M059J (cell line): ENCODE data around the gene ERVW-1. TPM values are rescaled to one million over a fixed set of nuclear protein-coding genes. Genes with fewer than 3 reads are reported as not detected.
A peak's percentile ranks its signal among the peaks of the same experiment; 100 is the strongest.
"Not testable (repeated sequence)": the region's sequence is repeated elsewhere in the genome, so short reads cannot be mapped to it uniquely, and the experiment has no call there.

Experiments
- DNase-seq: peaks from one replicate; pipeline ENCODE4 v3.0.0-alpha.2; 2012; ENCODE audit warnings: low read depth
- total RNA-seq: library from RNA; depleted of rRNA; stranded (reverse); fragments of >200 nt; shearing (Covaris generic); gene quantifications from 2 replicates; pipeline ENCODE4 v1.2.3, GENCODE V29; 2014; rRNA removed

The ERVW-1 gene
- 0.02 TPM in 1 of 2 replicates, not detected in the other for total RNA-seq

GRCh38 chr7:92477681-92478080 lies at the start of gene ERVW-1:
ERVW-1 (minus strand) TSS chr7:92477946; CDS start chr7:92470381, 7,565 bp downstream.
- not testable (repeated sequence) for DNase-seq

DNA sequence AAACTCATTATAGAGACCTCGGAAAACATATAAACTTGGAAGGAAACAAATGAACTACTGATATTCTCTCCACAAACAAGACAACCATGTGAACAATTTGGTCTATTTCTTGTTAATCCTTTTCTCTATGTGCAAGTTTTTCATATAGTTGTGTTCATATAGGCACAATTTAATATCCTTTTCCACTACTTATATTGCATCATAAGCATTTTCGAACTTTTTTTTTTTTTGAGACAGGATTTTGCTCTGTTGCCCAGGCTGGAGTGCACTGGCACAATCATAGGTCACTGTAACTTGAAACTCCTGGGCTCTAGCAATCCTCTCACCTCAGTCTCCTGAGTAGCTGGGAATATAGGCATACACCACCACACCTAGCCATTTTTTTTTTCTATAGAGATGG lies 45.4 kb upstream of the ERVW-1 start:
- no peak for DNase-seq

- DNase-seq: no peak
These were observed 42.3 kb upstream of the ERVW-1 start for GRCh38 chr7:92520024-92520423.

- DNase-seq: peak; percentile 24
These were observed 39.9 kb upstream of the ERVW-1 start for GRCh38 chr7:92517631-92518030.

DNA sequence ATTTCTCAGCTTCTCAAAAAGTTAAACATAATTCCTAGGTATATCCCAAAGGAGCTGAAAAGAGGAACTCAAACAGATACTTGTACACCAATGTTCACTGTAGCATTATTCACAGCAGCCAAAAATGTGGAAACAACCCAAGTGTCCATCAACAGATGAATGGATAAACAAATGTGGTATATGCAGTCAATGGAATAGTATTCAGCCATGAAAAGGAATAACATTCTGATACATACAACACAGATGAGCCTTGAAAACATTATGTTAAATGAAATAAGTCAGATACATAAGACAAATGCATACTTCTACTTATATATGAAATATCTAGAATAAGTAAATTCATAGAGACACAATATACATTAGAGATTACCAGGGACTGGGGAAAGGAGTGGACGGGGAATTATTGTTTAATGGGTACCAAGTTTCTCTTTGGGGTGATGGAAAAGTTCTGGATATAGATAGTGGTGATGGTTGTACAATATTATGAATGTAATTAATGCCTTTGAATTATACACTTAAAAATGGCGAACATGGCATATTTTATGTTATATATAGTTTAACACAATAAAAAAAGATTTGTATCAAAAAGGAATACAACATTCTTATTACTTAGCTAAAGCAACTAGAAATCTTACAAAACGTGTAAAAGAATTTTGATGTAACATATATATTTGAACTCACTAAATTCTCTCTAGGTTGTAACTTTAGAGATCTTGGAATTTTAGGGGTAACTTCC lies 35.6 kb upstream of the ERVW-1 start:
- no peak for DNase-seq

DNA sequence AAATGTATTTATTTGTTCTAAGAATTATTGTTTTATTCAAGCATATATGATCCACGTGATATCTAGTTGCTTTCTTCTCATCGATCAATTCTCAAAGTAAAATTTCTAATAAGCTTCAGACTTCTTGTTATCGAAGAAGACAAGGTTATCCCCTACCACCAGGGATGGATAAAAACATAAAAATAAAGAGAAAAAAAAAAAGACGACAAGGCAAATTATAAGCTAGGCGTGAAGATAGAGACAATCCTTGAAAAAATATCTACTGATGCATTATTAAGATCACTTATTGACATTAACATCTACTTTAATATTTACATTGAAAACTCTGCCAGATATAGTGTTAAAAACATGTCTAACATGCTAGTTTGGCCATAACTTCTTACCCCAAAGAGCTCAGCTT lies 31.2 kb upstream of the ERVW-1 start:
- DNase-seq: no peak

GRCh38 chr7:92506363-92506762 lies 28.6 kb upstream of the ERVW-1 start:
- DNase-seq: no peak

DNA sequence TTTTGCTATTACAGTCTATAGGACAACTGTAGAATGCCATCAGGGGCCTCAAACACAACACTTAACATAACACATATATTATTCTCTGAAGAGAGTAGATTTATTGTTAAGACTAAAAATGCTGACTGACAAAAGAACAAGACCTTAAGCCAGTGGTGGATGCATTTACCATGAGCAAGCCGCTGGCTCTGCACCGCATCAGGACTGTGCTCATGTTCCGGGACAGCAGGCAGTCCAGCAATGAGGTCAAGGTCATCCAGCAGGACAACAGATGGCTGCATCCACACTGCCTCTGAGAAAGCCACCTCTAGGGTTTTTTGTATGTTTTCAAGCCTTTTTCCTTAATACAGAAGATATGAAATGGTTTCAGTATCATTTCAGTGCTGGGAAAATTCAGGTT lies 26.8 kb upstream of the ERVW-1 start:
- no peak for DNase-seq

DNA sequence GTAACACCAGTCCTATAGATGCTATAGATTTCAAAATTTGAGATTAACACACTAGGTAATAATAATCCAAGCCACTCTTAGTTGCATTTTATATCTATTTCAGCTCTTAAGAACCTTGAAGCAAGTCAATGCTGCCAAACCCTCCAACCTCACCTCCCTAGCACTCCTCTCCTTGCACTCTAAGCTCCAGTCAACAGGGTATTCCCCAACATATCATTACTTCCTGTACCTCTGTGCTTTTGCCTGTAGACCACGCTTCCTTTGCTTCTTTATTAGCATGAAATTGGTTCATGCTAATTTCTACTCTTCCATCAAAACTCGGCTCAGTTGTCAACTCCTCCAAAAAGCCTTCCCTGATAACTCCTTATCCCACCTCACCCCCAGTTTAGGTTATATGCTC lies 26.0 kb upstream of the ERVW-1 start:
- no peak for DNase-seq

GRCh38 chr7:92498557-92498956 lies 20.8 kb upstream of the ERVW-1 start:
- no peak for DNase-seq

DNA sequence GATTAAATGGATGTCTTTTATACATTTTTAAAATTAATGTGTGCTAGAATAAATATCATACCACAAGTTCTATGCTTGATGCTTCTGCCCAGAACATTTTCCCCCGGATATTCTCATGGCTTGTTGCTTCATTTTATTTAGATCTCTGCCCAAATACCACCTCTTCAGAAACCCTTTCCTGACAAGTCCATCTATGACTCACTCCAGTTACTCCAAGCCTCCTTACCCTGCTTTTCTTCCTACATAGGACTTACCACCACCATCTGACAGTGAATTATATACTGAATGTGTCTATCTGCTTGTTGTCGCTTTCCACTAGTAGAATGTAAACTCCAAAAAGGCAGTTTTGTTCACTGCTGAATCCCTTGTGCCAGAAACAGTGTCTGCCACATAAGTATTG lies 19.1 kb upstream of the ERVW-1 start:
- peak; percentile 6 for DNase-seq

- peak; percentile 1 for DNase-seq
These were observed 11.9 kb upstream of the ERVW-1 start for GRCh38 chr7:92489634-92490033.

DNA sequence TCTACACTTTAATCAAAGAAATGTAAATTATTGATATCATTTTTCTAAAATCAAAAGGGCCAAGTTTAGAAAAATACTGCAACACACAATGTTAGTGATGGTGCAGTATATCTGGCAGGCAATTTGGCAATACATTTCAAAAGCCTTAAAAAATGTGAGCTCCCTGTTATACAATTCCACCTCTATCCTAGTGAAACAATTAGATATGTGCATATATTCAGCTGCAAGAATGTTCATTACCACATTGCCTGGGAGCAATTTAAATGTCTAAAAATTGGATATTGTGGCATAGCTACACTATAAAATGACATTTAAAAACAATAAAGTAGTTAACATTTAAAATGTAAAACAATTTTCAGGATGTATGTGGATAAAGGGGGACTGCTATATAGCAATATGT lies 10.1 kb upstream of the ERVW-1 start:
- no peak for DNase-seq

GRCh38 chr7:92485974-92486373 lies 8.2 kb upstream of the ERVW-1 start:
- DNase-seq: no peak

DNA sequence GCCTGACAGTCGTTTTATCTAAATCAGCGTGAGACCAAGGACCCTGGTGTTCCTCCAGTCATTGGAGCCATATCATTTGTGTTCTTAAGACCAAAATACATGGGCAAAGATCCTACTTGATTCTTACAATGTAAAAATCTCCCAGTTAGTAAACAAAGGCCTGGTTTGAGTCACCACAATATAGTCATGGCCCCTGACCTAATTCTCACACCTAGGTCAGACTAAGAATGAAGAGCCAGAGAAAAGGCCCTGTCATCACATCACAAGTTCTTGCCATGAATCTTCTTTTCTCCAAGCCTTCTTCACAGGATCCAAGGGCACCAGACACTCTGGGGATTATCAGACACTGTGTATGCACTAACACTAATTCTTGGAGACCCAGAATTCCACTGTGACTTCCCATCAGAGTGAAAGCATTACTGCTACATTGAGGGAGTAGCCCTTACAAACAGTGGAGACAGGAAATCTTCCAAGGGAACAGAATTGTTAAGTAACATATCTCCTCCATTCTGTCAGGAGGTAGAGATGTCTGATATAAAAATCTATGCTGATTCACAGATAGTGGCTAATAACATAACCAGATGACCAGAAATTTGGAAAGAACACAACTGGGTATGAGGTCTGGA lies 7.6 kb upstream of the ERVW-1 start:
- DNase-seq: no peak

- DNase-seq: not testable (repeated sequence)
These were observed 6.5 kb upstream of the ERVW-1 start for GRCh38 chr7:92484226-92484625.

DNA sequence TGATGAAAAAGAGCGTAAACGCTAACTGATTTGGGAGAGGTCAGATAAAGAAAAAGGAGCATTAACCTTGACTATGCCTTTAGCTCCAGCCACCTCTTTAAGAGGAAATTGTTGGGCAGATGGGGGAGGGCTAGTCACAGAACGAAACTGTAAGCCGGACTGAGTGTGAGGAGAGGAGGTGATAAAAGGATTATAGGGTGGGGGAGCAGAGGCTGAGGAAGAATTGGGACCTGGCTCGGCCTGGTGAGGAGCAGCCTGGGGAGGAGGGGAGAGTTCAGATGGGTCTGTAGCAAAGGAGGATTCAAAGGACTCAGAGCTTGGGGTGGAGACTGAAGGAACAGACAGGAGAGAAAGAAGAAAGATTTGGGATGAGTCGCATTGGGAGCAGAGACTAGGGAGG lies 5.9 kb upstream of the ERVW-1 start:
- not testable (repeated sequence) for DNase-seq

DNA sequence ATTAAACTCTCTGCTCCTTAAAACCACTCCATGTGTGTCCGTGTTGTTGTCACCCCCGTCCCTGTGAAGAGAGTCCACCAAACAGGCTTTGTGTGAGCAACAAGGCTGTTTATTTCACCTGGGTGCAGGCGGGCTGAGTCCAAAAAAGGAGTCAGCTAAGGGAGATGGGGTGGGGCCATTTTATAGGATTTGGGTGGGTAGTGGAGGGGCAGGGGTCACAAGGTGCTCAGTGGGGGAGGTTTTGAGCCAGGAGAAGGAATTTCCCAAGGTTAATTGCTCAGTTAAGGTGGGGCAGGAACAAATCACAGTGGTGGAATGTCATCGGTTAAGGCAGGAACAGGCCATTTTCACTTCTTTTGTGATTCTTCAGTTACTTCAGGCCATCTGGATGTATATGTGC lies 1.4 kb upstream of the ERVW-1 start:
- DNase-seq: not testable (repeated sequence)

GRCh38 chr7:92478711-92479110 lies 965 bp upstream of the ERVW-1 start:
- no peak for DNase-seq

- no peak for DNase-seq
These were observed 349 bp upstream of the ERVW-1 start for GRCh38 chr7:92478095-92478494.

- DNase-seq: not testable (repeated sequence)
These were observed 1.7 kb downstream of the ERVW-1 start for GRCh38 chr7:92475851-92476590.

DNA sequence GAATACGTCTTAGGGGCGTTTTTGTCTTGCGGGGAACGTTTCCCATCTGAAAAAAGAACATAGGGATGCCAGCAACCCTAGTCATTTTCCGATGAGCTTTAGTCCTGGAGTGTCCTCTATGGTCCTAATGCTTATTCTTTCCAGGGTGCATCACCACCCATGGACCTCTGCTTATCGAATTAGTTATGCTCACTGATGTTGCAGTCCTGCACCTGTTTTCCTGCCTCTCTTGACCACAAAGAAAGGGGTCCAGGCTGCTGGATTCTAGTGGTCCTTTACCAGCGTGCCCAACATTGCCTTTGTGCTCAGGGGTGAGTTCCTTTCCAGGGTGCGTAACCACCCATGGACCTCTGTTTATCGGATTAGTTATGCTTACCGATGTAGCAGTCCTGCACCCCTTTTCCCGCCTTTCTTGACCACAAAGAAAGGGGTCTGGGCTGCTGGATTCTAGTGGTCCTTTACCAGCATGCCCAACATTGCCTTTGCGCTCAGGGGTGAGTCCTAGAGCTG lies 2.4 kb downstream of the ERVW-1 start:
- DNase-seq: not testable (repeated sequence)

- DNase-seq: not testable (repeated sequence)
These were observed 3.8 kb downstream of the ERVW-1 start for GRCh38 chr7:92473989-92474388.
